Neural cell (in vitro differentiated cells): Measurements from ENCODE around the gene GJB2. TPM values are rescaled to one million over a fixed set of nuclear protein-coding genes. Genes with fewer than 3 reads are reported as not detected.

ENCODE experiments used
- H2AFZ ChIP-seq: fragments of 200-600, 300-800 bp; sonication (generic), shearing (Covaris generic); 2 replicates; pipeline ENCODE4 v1.6.0; 2014; ENCODE audit warnings: low read depth, mild to moderate bottlenecking, antibody characterized with exemption, low read length, moderate library complexity
- H3F3A ChIP-seq: fragments of 200-600 bp; shearing (Covaris generic); 2 replicates; pipeline ENCODE4 v1.6.1; 2016; ENCODE audit warnings: mild to moderate bottlenecking, moderate library complexity, mixed read lengths, antibody characterized with exemption, low read length; ENCODE audit not compliant: insufficient read depth, poor library complexity, severe bottlenecking
- H3K27ac ChIP-seq: fragments of 200-600, 300-800 bp; sonication (generic), shearing (Covaris generic); 2 replicates; pipeline ENCODE4 v1.5.1; 2014; ENCODE audit warnings: mild to moderate bottlenecking, low read length, moderate library complexity
- H3K27me3 ChIP-seq: fragments of 300-800, 200-600 bp; sonication (generic), shearing (Covaris generic); 2 replicates; pipeline ENCODE4 v1.6.0; 2014; ENCODE audit warnings: mild to moderate bottlenecking, low read depth, low read length, moderate library complexity; ENCODE audit not compliant: insufficient read depth
- H3K36me3 ChIP-seq: fragments of 300-800, 200-600 bp; sonication (generic), shearing (Covaris generic); 2 replicates; pipeline ENCODE4 v1.5.1; 2014; ENCODE audit warnings: mild to moderate bottlenecking, antibody characterized with exemption, low read length, moderate library complexity; ENCODE audit not compliant: insufficient read depth
- H3K4me2 ChIP-seq: fragments of 300-800, 200-600 bp; sonication (generic), shearing (Covaris generic); 2 replicates; pipeline ENCODE4 v1.6.0; 2014; ENCODE audit warnings: mild to moderate bottlenecking, low read length
- H3K4me3 ChIP-seq: fragments of 300-800, 200-600 bp; sonication (generic), shearing (Covaris generic); 2 replicates; pipeline ENCODE4 v1.5.1; 2014; ENCODE audit warnings: mild to moderate bottlenecking, low read length, moderate library complexity
- H3K79me2 ChIP-seq: fragments of 200-600 bp; shearing (Covaris generic); replicated peaks from 2 replicates; pipeline ENCODE4 v1.6.0; 2014; ENCODE audit warnings: mild to moderate bottlenecking, low read length, moderate library complexity; ENCODE audit not compliant: insufficient read depth
- H3K9ac ChIP-seq: fragments of 300-800, 200-600 bp; sonication (generic), shearing (Covaris generic); 2 replicates; pipeline ENCODE4 v1.6.1; 2016; ENCODE audit warnings: mild to moderate bottlenecking, low read length, mixed read lengths
- H3K9me2 ChIP-seq: fragments of 200-600 bp; shearing (Covaris generic); 2 replicates; pipeline ENCODE4 v1.6.1; 2016; ENCODE audit warnings: mild to moderate bottlenecking, low read length, mixed read lengths; ENCODE audit not compliant: insufficient read depth
- H3K9me3 ChIP-seq: fragments of 200-600, 300-800 bp; sonication (generic), shearing (Covaris generic); 2 replicates; pipeline ENCODE4 v1.6.1; 2016; ENCODE audit warnings: mild to moderate bottlenecking, mixed run types, low read length, moderate library complexity, mixed read lengths
- H4K20me1 ChIP-seq: fragments of 200-600 bp; shearing (Covaris generic); 2 replicates; pipeline ENCODE4 v1.6.1; 2016; ENCODE audit warnings: mild to moderate bottlenecking, mixed run types; ENCODE audit not compliant: insufficient read depth
- CTCF ChIP-seq: fragments of 450-650 bp; IDR thresholded peaks from 2 replicates; pipeline ENCODE4 v1.5.1; 2014; ENCODE audit warnings: antibody characterized with exemption, mild to moderate bottlenecking, moderate library complexity; ENCODE audit not compliant: poor library complexity, severe bottlenecking
- EP300 ChIP-seq: fragments of 450-650 bp; conservative IDR thresholded peaks from 2 replicates; pipeline ENCODE4 v1.6.1; 2014; ENCODE audit warnings: antibody characterized with exemption, mild to moderate bottlenecking, moderate library complexity; ENCODE audit not compliant: poor library complexity, severe bottlenecking
- EZH2 ChIP-seq: fragments of 200-600, 300-800 bp; shearing (Covaris generic), sonication (generic); IDR thresholded peaks from 2 replicates; pipeline ENCODE4 v1.6.1; 2014; ENCODE audit warnings: antibody characterized with exemption, low read length, borderline replicate concordance, mild to moderate bottlenecking; ENCODE audit not compliant: insufficient read depth, poor library complexity, severe bottlenecking
- MXI1 ChIP-seq: fragments of 450-650 bp; conservative IDR thresholded peaks from 2 replicates; pipeline ENCODE4 v1.6.1; 2014; ENCODE audit warnings: antibody characterized with exemption, mild to moderate bottlenecking; ENCODE audit not compliant: poor library complexity, severe bottlenecking
- POLR2AphosphoS5 ChIP-seq: IDR thresholded peaks from 2 replicates; pipeline ENCODE4 v1.6.1; 2012
- RAD21 ChIP-seq: fragments of 450-650 bp; conservative IDR thresholded peaks from 2 replicates; pipeline ENCODE4 v1.6.1; 2014; ENCODE audit warnings: antibody characterized with exemption, mild to moderate bottlenecking, moderate library complexity
- SMC3 ChIP-seq: fragments of 450-650 bp; conservative IDR thresholded peaks from 2 replicates; pipeline ENCODE4 v1.6.1; 2014; ENCODE audit warnings: antibody characterized with exemption, mild to moderate bottlenecking, moderate library complexity; ENCODE audit not compliant: poor library complexity
- TAF1 ChIP-seq: IDR thresholded peaks from 2 replicates; pipeline ENCODE4 v1.6.1; 2012; ENCODE audit warnings: low read depth
- polyA plus RNA-seq: library from polyadenylated mRNA; depleted of rRNA; stranded (reverse); fragments of >200 nt; gene quantifications from 2 replicates; pipeline ENCODE4 v1.2.3, GENCODE V29; 2014
- TF ChIP-seq, protein P1 (sequence below): IDR thresholded peaks from 2 replicates; pipeline ENCODE4 v1.6.1; 2012; ENCODE audit warnings: borderline replicate concordance

The GJB2 gene
- polyA plus RNA-seq, 1 donor from 2014 or later: not detected

GRCh38 chr13:20165417-20166257 lies 27.1 kb downstream of the GJB2 start:
- H3K9me3 ChIP-seq: no peaks in the 10 kb centered on the region
- H3K9me2 ChIP-seq: no peaks in the 10 kb centered on the region
- H3K4me2 ChIP-seq: no peak overlapping the region
- H3K27ac ChIP-seq: no peak overlapping the region
- no peaks in the 10 kb centered on the region for H4K20me1 ChIP-seq
- H3K27me3 ChIP-seq: peaks cover 33% of the 10 kb centered on the region
- H3K79me2 ChIP-seq: no peaks in the 10 kb centered on the region
- H2AFZ ChIP-seq: no peak overlapping the region
- no peaks in the 10 kb centered on the region for H3F3A ChIP-seq
- H3K9ac ChIP-seq: no peak overlapping the region
- no peak overlapping the region for H3K4me3 ChIP-seq
- no peaks in the 10 kb centered on the region for H3K36me3 ChIP-seq
- TF ChIP-seq TAF1: no peak

DNA sequence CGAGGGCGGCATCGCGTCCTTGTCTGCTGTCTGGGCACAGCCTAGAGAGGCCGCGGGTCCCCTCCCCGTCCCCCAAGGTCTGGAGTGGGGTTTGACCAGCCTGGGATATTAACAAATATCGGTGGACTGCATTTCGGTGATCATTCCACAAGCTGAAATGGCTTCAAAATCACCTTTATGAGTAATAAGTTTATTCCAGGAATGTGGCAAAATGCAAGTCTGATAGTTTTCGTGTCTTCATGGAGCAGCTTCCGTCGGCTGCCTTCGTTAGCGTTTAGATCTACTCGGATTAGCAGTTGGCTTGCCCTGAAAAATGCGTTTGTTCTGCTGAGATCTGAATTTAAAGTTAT lies 30.8 kb downstream of the GJB2 start:
- no peak overlapping the region for H3K9ac ChIP-seq
- H3K27me3 ChIP-seq: peaks cover 71% of the 10 kb centered on the region
- TF ChIP-seq EP300 (no peak), EZH2 (peak; percentile 30)
- no peaks in the 10 kb centered on the region for H3K9me3 ChIP-seq
- H3K9me2 ChIP-seq: no peaks in the 10 kb centered on the region
- no peaks in the 10 kb centered on the region for H3K36me3 ChIP-seq
- peak overlapping the region; percentile 65 for H3K4me3 ChIP-seq
- no peaks in the 10 kb centered on the region for H3F3A ChIP-seq
- no peak overlapping the region for H3K4me2 ChIP-seq
- no peaks in the 10 kb centered on the region for H4K20me1 ChIP-seq
- H3K79me2 ChIP-seq: no peaks in the 10 kb centered on the region
- H3K27ac ChIP-seq: no peak overlapping the region
- no peak overlapping the region for H2AFZ ChIP-seq

DNA sequence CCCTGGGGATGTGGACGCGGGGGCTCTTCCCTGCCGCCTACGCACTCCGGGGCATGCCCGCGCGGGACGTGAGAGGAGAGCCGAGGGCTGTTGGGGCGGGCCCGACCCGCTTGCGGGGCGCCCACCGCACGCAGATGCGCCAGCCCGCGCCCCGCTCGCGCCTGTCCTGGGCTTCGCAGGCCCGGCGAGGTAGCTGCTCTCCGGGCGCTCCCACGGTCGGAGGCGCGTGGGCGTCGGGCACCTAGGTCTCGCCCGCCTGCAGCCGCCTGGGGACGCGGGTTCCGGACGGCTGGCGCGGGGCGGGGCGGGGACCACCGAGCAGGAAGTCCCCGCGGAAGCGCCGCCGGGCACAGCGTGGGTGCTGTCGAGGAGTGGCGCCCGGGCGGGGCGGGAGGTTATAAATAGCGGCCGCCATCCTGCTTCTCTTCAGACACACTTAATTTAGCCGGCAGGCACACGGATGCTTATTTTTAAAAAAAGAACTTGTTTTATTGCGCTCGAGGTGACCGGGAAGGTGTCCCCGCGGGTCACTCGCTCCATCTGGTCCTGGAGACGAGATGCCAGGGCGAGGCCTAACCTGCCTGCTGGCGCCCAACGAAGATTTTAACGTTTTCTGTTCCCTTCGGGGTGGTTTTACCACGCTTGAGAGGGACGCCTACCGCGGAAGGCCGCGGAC lies 31.3 kb downstream of the GJB2 start:
- Histone ChIP-seq H4K20me1 (no peaks in the 10 kb centered on the region), H3K27me3 (peaks cover 76% of the 10 kb centered on the region), H3K4me3 (peak overlapping the region; percentile 65), H3K27ac (no peak overlapping the region), H3K9ac (no peak overlapping the region), H3K79me2 (no peaks in the 10 kb centered on the region), H3K9me3 (no peaks in the 10 kb centered on the region), H3F3A (no peaks in the 10 kb centered on the region), H3K9me2 (no peaks in the 10 kb centered on the region), H3K4me2 (no peak overlapping the region), H3K36me3 (no peaks in the 10 kb centered on the region), H2AFZ (no peak overlapping the region)
- TF ChIP-seq EZH2 (no peak), TAF1 (no peak), EP300 (no peak), POLR2AphosphoS5 (no peak), MXI1 (no peak), CTCF (no peak), RAD21 (no peak), SMC3 (no peak)
- TF ChIP-seq, protein P1, sequence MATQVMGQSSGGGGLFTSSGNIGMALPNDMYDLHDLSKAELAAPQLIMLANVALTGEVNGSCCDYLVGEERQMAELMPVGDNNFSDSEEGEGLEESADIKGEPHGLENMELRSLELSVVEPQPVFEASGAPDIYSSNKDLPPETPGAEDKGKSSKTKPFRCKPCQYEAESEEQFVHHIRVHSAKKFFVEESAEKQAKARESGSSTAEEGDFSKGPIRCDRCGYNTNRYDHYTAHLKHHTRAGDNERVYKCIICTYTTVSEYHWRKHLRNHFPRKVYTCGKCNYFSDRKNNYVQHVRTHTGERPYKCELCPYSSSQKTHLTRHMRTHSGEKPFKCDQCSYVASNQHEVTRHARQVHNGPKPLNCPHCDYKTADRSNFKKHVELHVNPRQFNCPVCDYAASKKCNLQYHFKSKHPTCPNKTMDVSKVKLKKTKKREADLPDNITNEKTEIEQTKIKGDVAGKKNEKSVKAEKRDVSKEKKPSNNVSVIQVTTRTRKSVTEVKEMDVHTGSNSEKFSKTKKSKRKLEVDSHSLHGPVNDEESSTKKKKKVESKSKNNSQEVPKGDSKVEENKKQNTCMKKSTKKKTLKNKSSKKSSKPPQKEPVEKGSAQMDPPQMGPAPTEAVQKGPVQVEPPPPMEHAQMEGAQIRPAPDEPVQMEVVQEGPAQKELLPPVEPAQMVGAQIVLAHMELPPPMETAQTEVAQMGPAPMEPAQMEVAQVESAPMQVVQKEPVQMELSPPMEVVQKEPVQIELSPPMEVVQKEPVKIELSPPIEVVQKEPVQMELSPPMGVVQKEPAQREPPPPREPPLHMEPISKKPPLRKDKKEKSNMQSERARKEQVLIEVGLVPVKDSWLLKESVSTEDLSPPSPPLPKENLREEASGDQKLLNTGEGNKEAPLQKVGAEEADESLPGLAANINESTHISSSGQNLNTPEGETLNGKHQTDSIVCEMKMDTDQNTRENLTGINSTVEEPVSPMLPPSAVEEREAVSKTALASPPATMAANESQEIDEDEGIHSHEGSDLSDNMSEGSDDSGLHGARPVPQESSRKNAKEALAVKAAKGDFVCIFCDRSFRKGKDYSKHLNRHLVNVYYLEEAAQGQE: no peak
